Liver (tissue), 9 donors: Measurements from ENCODE around the gene DNMBP. TPM values are rescaled to one million over a fixed set of nuclear protein-coding genes. Genes with fewer than 3 reads are reported as not detected.

Experiments
- DNase-seq: peaks from one replicate; pipeline ENCODE4 v3.0.0-alpha.2; 2017; ENCODE audit warnings: low spot score
- H3K27ac ChIP-seq, 2 donors: one replicate each; pipeline ENCODE4 v1.7.0; 2013; ENCODE audit warnings: inconsistent platforms in 2 of 2, low read length in 2 of 2, control low read depth in 1 of 2, low read depth in 1 of 2, mild to moderate bottlenecking in 1 of 2
- H3K27me3 ChIP-seq, 4 donors: one replicate each; pipeline versions ENCODE4 v1.6.1 to v1.7.0; 2013; ENCODE audit warnings: low read length in 3 of 4, inconsistent platforms in 1 of 4, mild to moderate bottlenecking in 1 of 4, moderate library complexity in 1 of 4; ENCODE audit not compliant: control insufficient read depth in 4 of 4, insufficient read depth in 4 of 4
- H3K36me3 ChIP-seq, 4 donors: one replicate each; pipeline versions ENCODE4 v1.6.1 to v1.7.0; 2013; ENCODE audit warnings: low read length in 3 of 4, mild to moderate bottlenecking in 3 of 4, low read depth in 1 of 4, moderate library complexity in 1 of 4; ENCODE audit not compliant: control insufficient read depth in 4 of 4, insufficient read depth in 3 of 4
- H3K4me1 ChIP-seq, 4 donors: one replicate each; pipeline versions ENCODE4 v1.6.1 to v1.7.0; 2013; ENCODE audit warnings: low read length in 3 of 4, mild to moderate bottlenecking in 3 of 4, moderate library complexity in 1 of 4; ENCODE audit not compliant: control insufficient read depth in 4 of 4, insufficient read depth in 4 of 4
- H3K4me3 ChIP-seq, 3 donors: one replicate each; pipeline versions ENCODE4 v1.6.1 to v1.7.0; 2013; ENCODE audit warnings: low read length in 3 of 3, control low read depth in 1 of 3, low read depth in 1 of 3, mild to moderate bottlenecking in 1 of 3
- H3K9ac ChIP-seq, 2 donors: one replicate each; pipeline ENCODE4 v1.7.0; 2013; ENCODE audit warnings: low read length in 2 of 2, mild to moderate bottlenecking in 2 of 2, moderate library complexity in 2 of 2, control low read depth in 1 of 2, low read depth in 1 of 2
- H3K9me3 ChIP-seq, 4 donors: one replicate each; pipeline versions ENCODE4 v1.6.1 to v1.7.0; 2013; ENCODE audit warnings: low read length in 3 of 4; ENCODE audit not compliant: control insufficient read depth in 4 of 4
- EGR1 ChIP-seq, 2 donors: IDR thresholded peaks; 2 replicates each; pipeline ENCODE4 v1.6.1; 2016 to 2018; ENCODE audit warnings: antibody characterized with exemption in 2 of 2, low read depth in 2 of 2
- FOXA1 ChIP-seq: IDR thresholded peaks from 2 replicates; pipeline ENCODE4 v1.6.1; 2016; ENCODE audit warnings: antibody characterized with exemption
- FOXA2 ChIP-seq: IDR thresholded peaks from 2 replicates; pipeline ENCODE4 v1.6.1; 2016; ENCODE audit warnings: antibody characterized with exemption
- HNF4A ChIP-seq, 2 donors: conservative IDR thresholded peaks; 2 replicates each; pipeline ENCODE4 v1.6.1; 2016; ENCODE audit warnings: antibody characterized with exemption in 2 of 2, mild to moderate bottlenecking in 2 of 2
- HNF4G ChIP-seq: IDR thresholded peaks from 2 replicates; pipeline ENCODE4 v1.6.1; 2016; ENCODE audit warnings: antibody characterized with exemption
- MAX ChIP-seq: IDR thresholded peaks from 2 replicates; pipeline ENCODE4 v1.6.1; 2016; ENCODE audit warnings: antibody characterized with exemption
- NR2F2 ChIP-seq: IDR thresholded peaks from 2 replicates; pipeline ENCODE4 v1.6.1; 2016; ENCODE audit warnings: antibody characterized with exemption
- RAD21 ChIP-seq, 2 donors: IDR thresholded peaks; 2 replicates each; pipeline ENCODE4 v1.6.1; 2016; ENCODE audit warnings: antibody characterized with exemption in 2 of 2, mild to moderate bottlenecking in 2 of 2
- RXRA ChIP-seq, 2 donors: IDR thresholded peaks; 2 replicates each; pipeline ENCODE4 v1.6.1; 2017 to 2018; ENCODE audit warnings: antibody characterized with exemption in 2 of 2, mild to moderate bottlenecking in 1 of 2
- SP1 ChIP-seq: IDR thresholded peaks from 2 replicates; pipeline ENCODE4 v1.6.1; 2018; ENCODE audit warnings: antibody characterized with exemption, mild to moderate bottlenecking
- TAF1 ChIP-seq: conservative IDR thresholded peaks from 2 replicates; pipeline ENCODE4 v1.6.1; 2016; ENCODE audit warnings: antibody characterized with exemption, mild to moderate bottlenecking
- YY1 ChIP-seq: IDR thresholded peaks from 2 replicates; pipeline ENCODE4 v1.6.1; 2016; ENCODE audit warnings: antibody characterized with exemption, mild to moderate bottlenecking
- ZBTB33 ChIP-seq: IDR thresholded peaks from 2 replicates; pipeline ENCODE4 v1.6.1; 2016; ENCODE audit warnings: antibody characterized with exemption
- WGBS: extraction: QIAGEN DNeasy Blood & Tissue Kit; methylation state at CpG from one replicate; pipeline ENCODE4 v1.1.7; 2013; 5-methylcytosine and 5-hydroxymethylcytosine counted together
- polyA plus RNA-seq, 2 donors: library from polyadenylated mRNA; stranded (reverse) in 1 of 2; unstranded in 1 of 2; fragments of 200-250 nt in 1 of 2; fragments of >200 nt in 1 of 2; fragmentation: Nextera tagmentation in 1 of 2; extraction: Ambion mirVana in 1 of 2; gene quantifications; one replicate each; pipeline versions ENCODE4 v1.2.1 to v1.2.3, GENCODE V29; 2013 to 2015
- total RNA-seq, 2 donors: library from RNA; depleted of rRNA; stranded (reverse); fragments of >200 nt; gene quantifications; one replicate each; pipeline ENCODE4 v1.2.3, GENCODE V29; 2014
- TF ChIP-seq, protein P1 (sequence below): IDR thresholded peaks from 2 replicates; pipeline ENCODE4 v1.6.1; 2016; ENCODE audit warnings: antibody characterized with exemption
- TF ChIP-seq, protein P2 (sequence below): fragments of 150-350 bp; IDR thresholded peaks from 2 replicates; pipeline ENCODE4 v1.5.1; 2017; ENCODE audit warnings: improper control_type of control experiment, low read depth, low read length; ENCODE audit not compliant: missing input control
- donor health status: healthy.
- donor health status: healthy.
- donor health status: healthy.
- donor health status: healthy.
- donor health status: healthy.

The DNMBP gene
- total and polyA plus RNA-seq, 4 donors: 3.8 to 12.6 (median 5.3) TPM

DNA sequence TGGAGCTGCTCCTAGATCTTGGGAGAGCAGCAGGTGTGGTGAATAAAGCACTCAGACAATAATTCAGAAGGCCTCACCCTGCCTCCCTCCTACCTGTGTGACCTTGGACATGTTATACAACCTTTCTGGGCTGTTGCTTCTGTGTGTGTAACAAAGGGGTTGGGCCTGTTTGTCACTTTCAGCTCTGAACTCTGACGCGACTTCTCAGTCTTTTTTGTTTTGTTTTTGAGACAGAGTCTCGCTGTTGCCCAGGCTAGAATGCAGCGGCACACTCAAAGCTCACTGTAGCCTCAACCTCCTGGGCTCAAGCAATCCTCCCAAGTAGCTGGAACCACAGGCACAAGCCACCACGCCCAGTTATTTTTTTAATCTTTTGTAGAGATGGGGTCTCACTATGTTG, 89.3 kb downstream of the DNMBP start:
- H3K36me3 ChIP-seq: no peaks in the 10 kb centered on the region

GRCh38 chr10:99917963-99918825, 91.6 kb downstream of the DNMBP start:
- H3K27me3 ChIP-seq: no peaks in the 10 kb centered on the region
- TF ChIP-seq YY1 (peak; percentile 93), TAF1 (no peak), RXRA (IDR thresholded peaks at IDR 0.05) (no peak), SP1 (peak; percentile 15), FOXA2 (no peak), NR2F2 (no peak), HNF4A (conservative IDR thresholded peaks at IDR 0.05) (no peak), EGR1 (IDR thresholded peaks at IDR 0.05; ENCODE audit: low read depth in 2 of 2) (no peak), ZBTB33 (no peak), RAD21 (IDR thresholded peaks at IDR 0.05) (peak; percentile 2 to 24), FOXA1 (no peak), MAX (no peak)
- TF ChIP-seq, protein P1, sequence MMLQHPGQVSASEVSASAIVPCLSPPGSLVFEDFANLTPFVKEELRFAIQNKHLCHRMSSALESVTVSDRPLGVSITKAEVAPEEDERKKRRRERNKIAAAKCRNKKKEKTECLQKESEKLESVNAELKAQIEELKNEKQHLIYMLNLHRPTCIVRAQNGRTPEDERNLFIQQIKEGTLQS: peak; percentile 9
- TF ChIP-seq, protein P2, sequence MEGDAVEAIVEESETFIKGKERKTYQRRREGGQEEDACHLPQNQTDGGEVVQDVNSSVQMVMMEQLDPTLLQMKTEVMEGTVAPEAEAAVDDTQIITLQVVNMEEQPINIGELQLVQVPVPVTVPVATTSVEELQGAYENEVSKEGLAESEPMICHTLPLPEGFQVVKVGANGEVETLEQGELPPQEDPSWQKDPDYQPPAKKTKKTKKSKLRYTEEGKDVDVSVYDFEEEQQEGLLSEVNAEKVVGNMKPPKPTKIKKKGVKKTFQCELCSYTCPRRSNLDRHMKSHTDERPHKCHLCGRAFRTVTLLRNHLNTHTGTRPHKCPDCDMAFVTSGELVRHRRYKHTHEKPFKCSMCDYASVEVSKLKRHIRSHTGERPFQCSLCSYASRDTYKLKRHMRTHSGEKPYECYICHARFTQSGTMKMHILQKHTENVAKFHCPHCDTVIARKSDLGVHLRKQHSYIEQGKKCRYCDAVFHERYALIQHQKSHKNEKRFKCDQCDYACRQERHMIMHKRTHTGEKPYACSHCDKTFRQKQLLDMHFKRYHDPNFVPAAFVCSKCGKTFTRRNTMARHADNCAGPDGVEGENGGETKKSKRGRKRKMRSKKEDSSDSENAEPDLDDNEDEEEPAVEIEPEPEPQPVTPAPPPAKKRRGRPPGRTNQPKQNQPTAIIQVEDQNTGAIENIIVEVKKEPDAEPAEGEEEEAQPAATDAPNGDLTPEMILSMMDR: no peak
- H3K9me3 ChIP-seq: no peaks in the 10 kb centered on the region
- H3K36me3 ChIP-seq: no peaks in the 10 kb centered on the region
- peaks cover 4 to 24% (median 11%) of the 10 kb centered on the region in 4 donors for H3K4me1 ChIP-seq
- WGBS: 16% methylated on average over 10 of the region's 10 CpGs
- peak overlapping the region; percentile 17 to 85 for H3K27ac ChIP-seq
- peak overlapping the region in 1 of 2 donors; percentile 77 for H3K9ac ChIP-seq
- DNase-seq: peak; percentile 40
- peak overlapping the region in 2 of 3 donors; percentile 49 to 52 for H3K4me3 ChIP-seq

More for the DNA sequence above, 89.3 kb downstream of the DNMBP start:
- WGBS: 63% methylated on average over 5 of the region's 5 CpGs
- Histone ChIP-seq H3K4me1 (peaks cover 7 to 33% (median 22%) of the 10 kb centered on the region in 4 donors), H3K27me3 (no peaks in the 10 kb centered on the region), H3K9me3 (no peaks in the 10 kb centered on the region), H3K9ac (no peak overlapping the region), H3K4me3 (no peak overlapping the region), H3K27ac (peak overlapping the region; percentile 30 to 61)
- TF ChIP-seq HNF4G: no peak
- TF ChIP-seq HNF4A (conservative IDR thresholded peaks at IDR 0.05): peak in 1 of 2 donors; percentile 6
- TF ChIP-seq FOXA2: peak; percentile 3
- no peak for DNase-seq
